Panc1 (cell line): ENCODE results near the gene CERS1. TPM values are rescaled to one million over a fixed set of nuclear protein-coding genes. Genes with fewer than 3 reads are reported as not detected.

Experiments
- ATAC-seq: fragments of 200-7000 bp; cut with Tn5 transposase; 2 replicates; pipeline ENCODE4 v1.9.1; 2020; ENCODE audit warnings: mild to moderate bottlenecking, moderate library complexity
- BruUV-seq: library from RNA; stranded (reverse); fragments of 400-500 nt; replicated peaks from 2 replicates; lab custom pipeline; 2021; lab: Mats Ljungman, UMichigan
- CTCF ChIA-PET: fragments of 300-600 bp; sonication (Branson Sonifier 250); formaldehyde crosslinking; loops from one replicate; lab custom pipeline; 2022; ENCODE audit warnings: antibody characterized with exemption; lab: Charles Lee
- POLR2A ChIA-PET: fragments of 300-600 bp; sonication (Branson Sonifier 250); formaldehyde crosslinking; loops from one replicate; lab custom pipeline; 2022; ENCODE audit warnings: antibody characterized with exemption; lab: Charles Lee
- DNase-seq: peaks from one replicate; pipeline ENCODE4 v3.0.0-alpha.2; 2010; ENCODE audit warnings: low read depth, low spot score
- H3K27ac ChIP-seq: 2 replicates; pipeline ENCODE4 v1.5.1; 2011; ENCODE audit warnings: mild to moderate bottlenecking, low read length, inconsistent platforms
- H3K27me3 ChIP-seq: fragments of 200-500 bp; sonication (Bioruptor generic); 2 replicates; pipeline ENCODE4 v1.6.0; 2014; ENCODE audit warnings: low read length, inconsistent platforms; ENCODE audit not compliant: control insufficient read depth, insufficient read depth
- H3K36me3 ChIP-seq: fragments of 200-500 bp; sonication (Bioruptor generic); 2 replicates; pipeline ENCODE4 v1.5.1; 2014; ENCODE audit warnings: inconsistent platforms, mild to moderate bottlenecking, low read length, moderate library complexity; ENCODE audit not compliant: control insufficient read depth, insufficient read depth
- H3K4me1 ChIP-seq: 2 replicates; pipeline ENCODE4 v1.5.1; 2011; ENCODE audit warnings: inconsistent platforms, mild to moderate bottlenecking, low read length, moderate library complexity; ENCODE audit not compliant: control insufficient read depth, insufficient read depth
- H3K4me3 ChIP-seq, 2 experiments: 2 replicates each; pipeline ENCODE4 v1.5.1; 2011 to 2012; ENCODE audit warnings: low read depth in 2 of 2, low read length in 2 of 2, mild to moderate bottlenecking in 2 of 2, inconsistent platforms in 1 of 2, moderate library complexity in 1 of 2
- H3K9me3 ChIP-seq: fragments of 200-500 bp; sonication (Bioruptor generic); 2 replicates; pipeline ENCODE4 v1.5.1; 2014; ENCODE audit warnings: low read depth, mild to moderate bottlenecking, inconsistent platforms, low read length, moderate library complexity; ENCODE audit not compliant: control insufficient read depth, insufficient read depth
- CTCF ChIP-seq: fragments of 450-650 bp; IDR thresholded peaks from 2 replicates; pipeline ENCODE4 v1.5.1; 2017; ENCODE audit warnings: mild to moderate bottlenecking
- POLR2AphosphoS5 ChIP-seq: IDR thresholded peaks from 2 replicates; pipeline ENCODE4 v1.6.1; 2012; ENCODE audit warnings: mild to moderate bottlenecking, low read depth, low read length, moderate library complexity
- REST ChIP-seq, 2 experiments: IDR thresholded peaks; 2 replicates each; pipeline ENCODE4 v1.6.1; 2011 to 2012; ENCODE audit warnings: low read depth in 2 of 2, control low read depth in 1 of 2, low read length in 1 of 2, mild to moderate bottlenecking in 1 of 2, moderate library complexity in 1 of 2; ENCODE audit not compliant: insufficient read depth in 1 of 2
- SIN3A ChIP-seq: IDR thresholded peaks from 2 replicates; pipeline ENCODE4 v1.6.1; 2012; ENCODE audit warnings: low read depth, mild to moderate bottlenecking, low read length, moderate library complexity, borderline replicate concordance; ENCODE audit not compliant: insufficient read depth
- TCF7L2 ChIP-seq: IDR thresholded peaks from 2 replicates; pipeline ENCODE4 v1.6.1; 2011; ENCODE audit warnings: mild to moderate bottlenecking, low read depth, low read length, inconsistent platforms
- in situ Hi-C: cut with HindIII; loops from 2 replicates; pipeline ENCODE4 v1.10.0; 2016; ENCODE audit warnings: low sequenced_read_pairs, low pct_unique_long_range_greater_than_20kb
- intact Hi-C: fragments of 100-400 bp; cut with micrococcal nuclease; formaldehyde crosslinking; loops from one replicate; pipeline ENCODE4 v1.10.0; 2022; ENCODE audit not compliant: unreplicated experiment
- total RNA-seq: library from RNA; stranded (reverse); gene quantifications from one replicate; pipeline ENCODE4 v1.2.1, GENCODE V29; 2021; ENCODE audit not compliant: unreplicated experiment

CERS1 gene
- total RNA-seq, 1 experiment from 2014 or later, result 4.5 TPM

- BruUV-seq, result no TSS peak
- Histone ChIP-seq H3K36me3 (peaks cover 5% of the 10 kb centered on the region), H3K4me3 (no peak overlapping the region), H3K4me1 (no peaks in the 10 kb centered on the region), H3K9me3 (no peaks in the 10 kb centered on the region), H3K27me3 (no peaks in the 10 kb centered on the region), H3K27ac (no peak overlapping the region)
- DNase-seq, result no peak
- POLR2A ChIA-PET, result no interaction called here
- in situ Hi-C loops, result no loop called here
- intact Hi-C loops, result no loop called here
- ATAC-seq, result no peak
- CTCF ChIA-PET, result no interaction called here
- TF ChIP-seq CTCF, result no peak
- TF ChIP-seq TCF7L2, result no peak
- no peak for TF ChIP-seq SIN3A
- TF ChIP-seq REST (IDR thresholded peaks at IDR 0.05; ENCODE audit: insufficient read depth in 1 of 2, low read depth in 2 of 2, low read length in 1 of 2), result no peak
- no peak for TF ChIP-seq POLR2AphosphoS5
Observed at GRCh38 chr19:18865106-18865972, 30.6 kb downstream of the CERS1 start.

GRCh38 chr19:18863843-18864362 lies 32.1 kb downstream of the CERS1 start:
- Histone ChIP-seq H3K36me3 (peaks cover 5% of the 10 kb centered on the region), H3K27ac (no peak overlapping the region), H3K9me3 (no peaks in the 10 kb centered on the region), H3K4me3 (no peak overlapping the region), H3K4me1 (no peaks in the 10 kb centered on the region), H3K27me3 (no peaks in the 10 kb centered on the region)
- no peak for ATAC-seq
- POLR2A ChIA-PET, result no interaction called here
- no peak for DNase-seq
- CTCF ChIA-PET, result no interaction called here
- intact Hi-C loops, result no loop called here
- TF ChIP-seq SIN3A (no peak), TCF7L2 (no peak), POLR2AphosphoS5 (no peak)
- no TSS peak for BruUV-seq
- in situ Hi-C loops, result no loop called here
